HG03342 (cell line): ENCODE results near the gene KRTAP5-6.
"Not testable (repeated sequence)": the region's sequence is repeated elsewhere in the genome, so short reads cannot be mapped to it uniquely, and the experiment has no call there.

Experiments used
- ATAC-seq: cut with Tn5 transposase; IDR thresholded peaks from one replicate; pipeline ENCODE4 v1.9.1; 2021; ENCODE audit warnings: mild to moderate bottlenecking, moderate library complexity; ENCODE audit not compliant: unreplicated experiment

The KRTAP5-6 gene

DNA sequence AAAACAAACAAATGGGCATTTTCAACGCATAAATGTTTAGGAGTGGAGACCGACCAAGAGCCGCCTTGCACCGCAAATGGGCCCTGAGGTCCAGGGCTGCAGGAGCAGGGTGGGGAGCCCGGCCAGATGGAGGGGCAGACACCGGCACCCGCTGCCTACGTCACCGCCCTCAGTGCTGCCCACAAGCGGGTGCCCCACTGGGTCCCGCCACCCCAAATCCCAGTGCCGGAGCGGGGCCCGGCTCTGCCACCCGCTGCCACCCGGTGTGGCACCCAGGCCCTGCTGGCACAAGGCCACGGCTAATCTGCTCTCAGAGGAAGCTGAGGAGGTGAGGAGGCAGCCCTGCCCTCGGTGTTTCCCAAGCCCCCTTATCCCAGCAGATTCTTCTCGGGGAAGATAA, 13.8 kb upstream of the KRTAP5-6 start:
- ATAC-seq: not testable (repeated sequence)

DNA sequence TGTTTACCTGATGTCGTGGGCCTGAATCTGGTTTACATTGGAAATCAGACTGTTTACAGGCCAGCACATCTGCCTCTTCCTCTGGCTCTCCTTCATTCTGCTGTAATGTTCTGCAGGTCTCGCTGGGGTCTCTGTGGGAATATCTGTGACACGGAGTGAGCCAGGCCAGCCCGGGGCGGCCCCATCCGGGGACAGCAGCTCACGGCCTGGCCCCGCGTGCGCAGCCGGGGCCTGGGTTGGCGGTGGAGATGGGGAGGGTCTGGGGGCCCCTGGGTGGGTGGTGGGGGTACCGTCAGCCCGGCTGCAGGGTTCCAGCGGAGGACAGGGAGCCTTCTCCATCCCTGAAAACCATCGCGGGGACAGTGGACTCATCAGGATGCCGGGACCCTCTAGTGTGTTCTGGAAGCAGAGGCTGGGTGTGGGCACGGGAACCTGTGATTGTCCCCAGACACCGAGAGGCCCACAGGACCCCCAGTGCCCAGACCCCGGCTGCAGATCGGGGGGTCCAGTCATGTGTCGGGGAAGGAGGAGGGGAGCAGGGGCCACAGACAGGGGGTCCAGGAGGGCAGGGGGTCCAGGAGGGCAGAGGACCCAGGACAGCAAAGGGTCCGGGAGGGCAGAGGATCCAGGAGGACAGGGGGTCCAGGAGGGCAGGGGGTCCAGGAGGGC, 13.0 kb upstream of the KRTAP5-6 start:
- not testable (repeated sequence) for ATAC-seq

DNA sequence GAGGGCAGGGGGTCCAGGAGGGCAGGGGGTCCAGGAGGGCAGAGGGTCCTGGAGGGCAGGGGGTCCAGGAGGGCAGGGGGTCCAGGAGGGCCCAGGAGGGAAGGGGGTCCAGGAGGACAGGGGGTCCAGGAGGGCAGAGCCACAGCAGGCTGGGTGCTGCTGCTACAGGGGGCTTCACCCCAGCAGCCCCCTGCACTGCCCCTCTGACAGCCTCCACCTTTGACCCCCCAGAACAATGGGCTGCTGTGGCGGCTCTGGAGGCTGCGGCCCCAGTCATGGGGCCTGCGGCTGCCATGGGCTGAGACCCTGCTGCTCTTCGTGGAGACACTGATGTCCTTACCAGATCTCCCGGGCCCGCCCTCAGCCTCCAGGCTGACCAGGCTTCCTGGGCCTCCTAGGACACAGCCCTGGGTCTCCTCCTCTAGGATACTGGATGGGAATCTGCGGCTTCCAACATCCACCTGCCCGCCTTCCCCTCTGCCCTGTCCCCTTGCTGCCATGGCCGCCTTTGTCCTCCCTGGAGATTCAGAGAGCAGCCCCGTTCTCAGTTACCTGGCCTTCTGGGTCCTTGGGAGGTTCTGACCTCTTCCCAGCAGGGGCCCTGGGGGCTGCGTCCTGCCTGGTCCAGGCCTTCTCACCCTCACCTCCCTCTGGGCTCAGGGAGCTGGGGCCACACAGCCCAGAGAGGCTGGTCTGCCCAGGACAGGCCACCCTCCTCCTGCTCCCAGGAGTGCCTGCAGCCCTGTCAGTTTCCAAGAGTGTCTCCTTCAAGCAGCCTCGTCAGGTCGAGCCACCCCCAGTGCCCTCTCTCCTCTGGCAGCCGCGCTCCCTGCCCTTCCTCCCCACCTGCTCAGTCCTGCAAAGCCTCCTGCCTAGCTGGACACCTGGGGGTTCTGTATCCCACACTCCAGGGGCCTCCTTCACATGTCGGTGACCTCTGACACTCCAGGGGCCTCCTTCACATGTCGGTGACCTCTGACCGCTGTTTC, 11.8 kb upstream of the KRTAP5-6 start:
- not testable (repeated sequence) for ATAC-seq

DNA sequence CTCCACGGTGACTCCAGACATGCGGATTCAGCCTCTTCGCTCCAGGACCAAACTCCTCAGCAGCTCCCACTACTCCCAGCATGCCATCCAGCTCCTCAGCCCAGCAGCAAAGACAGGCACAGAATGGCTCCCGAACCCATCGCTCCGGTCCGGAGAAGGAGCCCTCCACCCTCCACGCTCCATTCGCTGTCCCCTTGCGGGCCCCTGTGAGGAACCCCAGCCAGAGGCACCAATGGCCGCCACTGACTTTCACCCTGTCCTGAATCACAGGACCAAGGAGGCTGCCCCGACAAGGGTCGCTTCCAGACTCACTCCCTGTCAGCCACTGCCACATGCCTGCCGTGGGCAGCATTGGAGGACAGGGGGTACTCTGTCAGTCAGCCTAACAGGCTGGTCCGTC, 10.8 kb upstream of the KRTAP5-6 start:
- not testable (repeated sequence) for ATAC-seq

DNA sequence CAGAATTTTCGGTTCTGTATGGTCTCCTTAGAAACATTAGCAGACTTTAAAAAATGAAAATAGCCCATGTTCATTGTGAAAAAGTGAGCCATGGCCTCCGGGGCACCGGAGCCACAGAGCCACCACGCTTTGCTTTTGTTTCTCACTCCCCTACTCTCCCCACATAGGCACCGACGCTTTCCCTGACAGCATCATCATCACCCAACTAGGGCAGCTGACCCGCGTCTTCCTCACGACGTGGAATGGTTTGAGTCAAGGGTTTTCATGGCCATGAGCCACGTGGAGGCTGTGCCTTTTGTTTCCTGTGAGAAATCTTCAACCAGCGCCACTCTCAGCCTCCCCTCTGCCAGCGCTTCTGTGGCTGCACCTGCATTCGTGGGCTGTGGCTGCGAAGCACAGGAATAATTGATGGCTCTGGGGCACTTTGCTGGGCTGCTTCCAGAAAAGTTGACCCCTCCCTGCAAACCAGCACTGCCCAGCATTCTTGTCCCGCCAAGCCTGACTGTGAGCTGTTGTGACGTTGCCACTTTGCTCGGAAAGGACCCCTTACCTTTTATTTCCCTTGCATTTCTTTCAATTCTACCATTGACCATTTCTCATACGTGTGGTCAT, 8.6 kb upstream of the KRTAP5-6 start:
- ATAC-seq: not testable (repeated sequence)

DNA sequence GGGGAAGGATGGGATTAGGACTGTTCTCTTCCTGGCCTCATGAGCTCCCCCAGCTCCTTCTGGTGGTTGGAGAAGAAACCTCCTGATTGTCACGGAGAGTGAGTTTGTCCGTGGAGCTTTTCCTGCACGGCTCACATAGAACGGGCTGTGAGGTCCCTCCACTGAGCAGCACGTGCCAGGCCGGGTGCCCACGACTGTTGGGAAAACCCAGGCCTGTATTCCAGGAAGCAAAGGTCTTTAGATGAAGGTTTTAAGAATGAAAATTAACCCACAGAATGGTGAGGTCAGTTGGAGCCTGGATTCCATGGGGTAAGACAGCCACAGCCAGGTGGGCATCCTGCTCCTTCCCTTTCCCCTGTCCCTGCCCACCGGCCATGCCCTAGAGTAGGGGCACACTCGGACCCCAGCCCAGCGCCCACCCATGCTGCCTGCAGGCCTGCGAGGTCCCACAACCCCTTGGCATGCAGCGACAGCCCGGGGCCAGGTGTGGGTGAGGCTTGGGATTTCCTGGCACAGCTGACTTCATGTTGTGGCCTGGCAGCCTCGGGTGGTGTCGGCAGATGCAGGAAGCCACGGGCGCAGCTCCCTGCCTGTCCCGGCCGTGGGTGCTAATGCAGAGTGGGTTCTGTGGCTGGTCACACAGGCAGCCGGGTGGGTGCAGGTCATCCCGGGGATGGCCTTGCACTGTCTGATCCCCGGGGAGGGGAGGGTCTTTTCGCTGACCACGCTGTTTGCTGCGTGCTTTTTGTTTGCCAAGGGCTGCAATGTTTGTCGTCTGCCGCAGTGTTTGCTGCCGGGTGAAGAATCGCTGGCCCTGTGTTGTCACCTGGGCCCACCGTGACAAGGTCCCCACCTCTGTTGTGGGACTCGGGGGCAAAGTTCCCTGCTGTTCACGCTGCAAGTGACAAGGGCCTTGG, 7.5 kb upstream of the KRTAP5-6 start:
- not testable (repeated sequence) for ATAC-seq

DNA sequence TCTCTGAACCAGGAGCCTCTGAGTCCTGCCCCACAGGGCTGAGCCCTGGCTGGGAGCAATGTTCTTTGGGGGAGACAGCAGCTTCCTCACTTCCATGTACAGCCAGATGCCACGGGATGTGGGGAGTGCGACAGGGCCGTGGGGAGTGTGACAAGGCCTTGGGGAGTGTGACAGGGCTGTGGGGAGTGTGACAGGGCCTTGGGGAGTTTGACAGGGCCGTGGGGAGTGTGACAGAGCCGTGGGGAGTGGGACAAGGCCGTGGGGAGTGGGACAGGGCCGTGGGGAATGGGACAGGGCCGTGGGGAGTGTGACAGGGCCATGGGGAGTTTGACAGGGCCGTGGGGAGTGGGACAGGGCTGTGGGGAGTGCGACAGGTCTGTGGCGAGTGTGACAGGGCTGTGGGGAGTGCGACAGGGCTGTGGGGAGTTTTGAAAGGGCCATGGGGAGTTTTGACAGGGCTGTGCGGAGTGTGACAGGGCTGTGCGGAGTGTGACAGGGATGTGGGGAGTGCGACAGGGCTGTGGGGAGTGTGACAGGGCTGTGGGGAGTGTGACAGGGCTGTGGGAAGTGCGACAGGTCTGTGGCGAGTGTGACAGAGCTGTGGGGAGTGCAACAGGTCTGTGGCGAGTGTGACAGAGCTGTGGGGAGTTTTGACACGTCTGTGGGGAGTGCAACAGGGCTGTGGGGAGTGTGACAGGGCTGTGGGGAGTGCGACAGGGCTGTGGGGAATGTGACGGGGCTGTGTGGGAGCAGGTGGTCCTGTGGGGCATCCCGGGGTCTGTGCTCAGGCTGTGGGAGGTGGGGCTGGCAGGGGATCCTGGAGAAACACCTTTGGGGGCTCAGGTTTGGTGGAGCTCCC, 6.6 kb upstream of the KRTAP5-6 start:
- ATAC-seq: no peak

DNA sequence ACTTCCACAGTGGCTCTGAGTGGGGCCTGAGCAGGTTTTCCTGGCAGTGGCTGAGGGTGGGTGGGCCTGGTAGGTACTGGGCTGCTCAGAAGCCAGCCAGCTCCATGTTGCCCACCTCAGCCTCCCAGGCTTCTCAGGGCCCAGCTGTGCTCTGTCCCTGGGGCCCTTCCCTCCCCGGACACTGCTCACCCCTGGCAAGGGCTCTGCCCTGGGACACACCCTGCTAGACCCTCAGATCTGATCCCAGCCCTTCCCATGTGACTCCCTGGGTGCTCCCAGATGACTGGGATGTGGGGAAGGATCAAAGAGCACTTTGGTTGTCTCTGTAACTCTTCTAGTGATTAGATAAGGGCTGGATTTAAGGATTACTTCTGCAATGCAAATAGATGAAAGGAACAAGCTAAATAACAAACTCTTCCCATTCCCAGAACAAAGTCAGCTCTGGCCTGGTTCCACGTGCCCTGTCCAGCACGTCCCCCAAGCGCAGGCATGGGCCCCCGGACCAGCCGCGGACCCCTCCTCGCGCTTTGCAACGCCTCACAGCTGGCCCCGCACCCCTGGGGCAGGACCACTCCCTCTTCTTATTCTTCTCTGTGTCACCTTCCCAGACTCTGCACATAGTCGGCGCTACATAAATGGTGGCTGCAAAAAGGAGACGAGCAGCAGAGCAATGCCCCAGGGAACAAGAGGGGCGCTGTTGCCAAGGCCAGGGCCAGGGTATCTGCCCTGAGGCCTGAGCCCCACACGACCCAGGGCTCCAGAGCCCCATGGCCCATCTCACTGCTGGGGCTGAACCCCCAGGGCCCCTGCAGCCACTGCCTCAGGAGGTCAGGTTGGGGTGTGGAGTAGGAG, 5.7 kb upstream of the KRTAP5-6 start:
- no peak for ATAC-seq

DNA sequence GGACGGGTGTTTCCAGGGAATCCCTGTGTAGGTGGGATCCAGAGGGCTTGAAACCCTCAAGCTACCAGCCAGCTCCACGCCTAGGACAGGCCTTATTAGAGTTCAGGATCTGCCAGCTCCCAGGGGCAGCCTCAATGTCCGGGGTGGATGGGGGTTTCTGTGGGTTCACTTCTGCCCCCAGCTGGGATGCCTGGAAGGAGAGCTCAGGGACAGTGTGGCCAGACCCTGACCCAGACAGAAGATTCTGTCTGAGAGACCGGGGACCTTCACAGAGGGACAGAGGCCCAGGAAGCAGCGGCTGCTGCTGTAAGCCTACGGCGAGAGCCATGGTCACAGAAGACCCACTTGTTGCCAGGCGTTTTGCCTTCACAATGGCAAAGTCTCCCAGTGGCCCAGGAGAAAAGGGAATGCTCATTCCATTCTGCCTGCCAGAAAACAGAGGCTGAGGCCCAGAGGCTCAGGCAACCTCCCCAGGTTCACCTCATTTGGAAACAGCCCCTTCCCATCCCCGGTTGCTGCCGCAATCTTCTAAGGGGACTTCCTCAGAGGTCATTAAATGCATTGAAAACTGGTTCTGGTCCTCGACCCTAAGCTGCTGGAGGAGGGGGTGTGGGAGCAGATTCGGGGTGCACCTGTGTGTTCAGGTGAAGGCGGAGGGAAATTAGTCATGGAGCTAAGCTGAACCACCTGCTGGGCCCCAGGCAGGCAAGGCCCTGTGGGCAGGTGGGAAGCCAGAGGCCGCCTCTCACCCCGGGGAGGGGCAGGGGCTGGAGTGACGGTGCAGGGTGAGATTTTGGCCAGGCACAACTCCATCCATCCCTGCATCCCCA, 4.9 kb upstream of the KRTAP5-6 start:
- ATAC-seq: no peak

DNA sequence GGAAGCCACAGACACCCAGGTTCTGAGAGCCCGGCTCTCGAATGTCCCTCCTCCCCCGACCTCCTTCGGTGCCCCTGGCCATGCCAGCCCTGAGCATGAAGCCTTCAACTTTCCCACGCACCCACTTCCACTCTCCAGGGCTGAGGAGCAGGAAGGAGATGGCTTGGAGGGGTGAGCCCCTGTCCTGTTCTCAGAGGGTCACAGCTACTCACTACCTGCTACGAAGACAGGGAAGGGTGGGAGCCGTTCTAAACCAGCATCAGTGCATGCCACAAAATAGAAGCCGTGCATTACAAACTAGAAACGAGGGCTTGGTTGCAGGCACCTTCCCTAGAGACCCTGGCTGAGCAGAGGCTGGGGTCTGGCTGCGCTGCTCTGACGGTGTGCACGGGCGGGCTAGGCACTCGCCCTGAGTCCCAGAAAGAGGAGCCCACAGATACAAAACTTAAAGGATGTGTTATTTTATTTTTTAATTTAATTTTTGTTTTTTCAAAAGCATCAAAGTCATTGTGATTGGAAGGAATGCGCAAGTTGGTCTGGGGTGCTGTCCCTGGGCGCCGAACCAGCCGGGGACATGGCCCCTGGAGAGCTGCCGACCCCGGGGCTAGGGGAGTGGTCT, 4.2 kb upstream of the KRTAP5-6 start:
- ATAC-seq: no peak

DNA sequence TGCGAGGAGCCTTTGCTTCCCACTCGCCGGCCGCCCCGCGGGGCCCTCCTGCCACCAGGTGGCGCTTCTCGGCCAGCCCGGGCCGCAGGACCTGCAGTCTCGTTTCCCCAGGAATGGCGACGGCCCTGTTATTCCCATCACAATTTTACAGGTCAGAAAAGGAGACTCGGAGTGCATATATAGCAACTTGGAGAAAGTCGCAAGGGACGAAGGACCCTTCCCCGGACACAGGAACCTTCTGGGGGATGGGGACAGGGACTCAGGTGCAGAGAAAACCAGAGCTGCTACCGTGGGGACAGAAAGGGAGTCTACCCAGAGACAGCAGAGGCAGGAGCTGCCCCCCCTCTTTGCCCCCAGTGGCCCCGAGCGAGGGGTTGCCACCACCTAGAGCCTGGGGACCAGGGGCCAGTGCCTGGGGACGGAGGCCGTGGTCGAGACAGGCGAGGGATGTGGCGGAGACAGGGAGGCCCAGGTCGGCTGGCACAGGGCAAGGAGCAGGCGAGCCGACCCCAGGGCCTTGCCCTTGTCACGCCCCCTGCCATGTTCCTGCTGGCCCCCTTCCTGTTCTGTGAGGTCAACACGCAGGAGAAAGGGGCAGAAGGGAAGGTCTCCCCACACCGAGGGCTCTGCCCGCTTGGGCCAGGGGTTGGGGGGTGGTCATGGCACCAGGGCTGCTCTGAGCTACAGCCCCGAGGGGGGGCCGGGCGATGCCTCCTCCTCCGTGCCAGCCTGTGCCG, 3.5 kb upstream of the KRTAP5-6 start:
- ATAC-seq: no peak

DNA sequence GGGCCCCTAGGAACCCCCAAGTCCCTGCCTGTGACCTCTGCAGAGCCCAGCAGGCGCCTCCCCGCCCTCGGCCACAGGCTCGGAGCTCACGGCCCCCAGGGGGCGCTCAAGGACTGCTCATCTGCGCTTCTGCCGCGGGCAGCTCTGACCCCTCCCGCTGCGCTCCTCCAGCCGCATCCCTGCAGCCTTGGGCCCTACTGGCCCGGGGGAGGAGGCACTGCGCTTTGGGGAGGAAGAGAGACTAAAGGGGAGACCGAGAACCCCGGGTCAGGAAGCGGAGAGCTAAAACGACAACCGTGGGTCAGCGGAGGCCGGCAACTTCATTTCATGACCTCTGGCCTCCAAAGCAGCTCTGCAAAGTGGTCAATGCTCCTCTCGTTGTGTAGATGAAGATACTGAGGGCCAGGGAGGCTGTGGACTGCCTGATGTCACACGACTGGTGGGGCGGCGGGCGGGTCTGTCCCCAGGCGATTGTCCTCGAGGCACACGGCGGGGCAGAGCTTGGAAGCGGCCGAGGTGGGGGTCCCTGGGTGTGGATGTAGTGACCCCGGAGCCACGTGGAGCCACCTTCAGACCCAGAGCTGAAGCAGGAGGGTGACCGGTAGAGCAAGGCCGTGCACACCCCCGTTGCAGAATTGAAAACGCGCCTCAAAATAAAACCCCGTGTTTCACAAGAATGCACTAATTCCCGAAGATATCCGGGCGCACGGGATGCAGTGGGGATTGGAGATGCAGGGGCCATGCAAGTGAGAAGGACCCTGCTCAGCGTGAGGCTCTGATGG, 2.7 kb upstream of the KRTAP5-6 start:
- peak; percentile 56 for ATAC-seq

DNA sequence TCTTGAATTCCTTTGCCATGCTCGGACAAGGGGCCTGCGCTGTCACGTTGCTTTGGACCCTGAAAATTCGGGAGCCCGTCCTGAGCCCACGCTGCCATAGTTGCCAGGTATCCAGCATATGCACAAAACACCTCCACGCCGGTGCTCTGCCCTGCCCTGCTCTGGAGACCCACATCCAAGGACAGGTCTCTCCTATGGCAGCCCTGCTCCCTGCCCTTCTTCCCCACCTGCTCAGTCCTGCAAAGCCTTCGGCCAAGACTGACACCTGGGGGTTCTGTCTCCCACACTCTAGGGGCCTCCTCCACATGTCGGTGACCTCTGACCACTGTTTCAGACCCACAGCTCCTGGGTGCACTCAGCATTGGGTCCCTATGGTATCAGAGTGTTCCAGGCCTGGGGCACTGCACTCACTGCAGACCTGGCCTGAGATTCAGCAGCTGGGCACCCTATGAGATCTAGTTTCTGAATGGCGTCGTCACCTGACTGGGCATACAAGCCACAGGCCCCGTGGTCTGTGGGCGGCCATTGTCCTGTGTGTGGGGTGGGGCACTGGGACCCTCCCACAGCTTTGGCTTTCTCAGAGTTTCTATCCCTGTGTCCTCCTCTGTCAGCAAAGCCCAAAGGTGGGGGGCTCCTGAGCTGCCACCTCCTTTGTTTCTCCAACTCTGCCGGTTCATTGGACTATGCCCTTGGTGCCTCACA, 2.0 kb upstream of the KRTAP5-6 start:
- no peak for ATAC-seq

DNA sequence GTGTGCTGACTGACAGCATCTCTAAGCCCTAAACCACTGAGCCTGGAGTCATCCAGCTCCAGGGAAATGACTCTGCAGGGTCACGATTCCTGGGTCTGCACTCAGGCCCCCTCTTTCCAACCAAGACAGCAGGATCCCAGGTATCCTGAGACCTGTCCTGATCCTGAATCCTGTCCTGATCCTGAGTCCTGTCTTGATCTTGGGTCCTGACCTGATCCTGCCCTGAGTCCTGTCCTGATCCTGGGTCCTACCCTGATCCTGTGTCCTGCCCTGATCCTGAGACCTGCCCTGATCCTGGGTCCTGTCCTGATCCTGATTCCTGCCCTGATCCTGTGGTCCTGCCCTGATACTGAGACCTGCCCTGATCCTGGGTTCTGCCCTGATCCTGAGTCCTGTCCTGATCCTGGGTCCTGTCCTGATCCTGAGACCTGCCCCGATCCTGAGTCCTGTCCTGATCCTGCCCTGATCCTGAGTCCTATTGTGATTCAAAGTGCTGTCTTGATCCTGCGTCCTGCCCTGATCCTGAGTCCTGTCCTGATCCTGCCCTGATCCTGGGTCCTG, 1.4 kb upstream of the KRTAP5-6 start:
- no peak for ATAC-seq

DNA sequence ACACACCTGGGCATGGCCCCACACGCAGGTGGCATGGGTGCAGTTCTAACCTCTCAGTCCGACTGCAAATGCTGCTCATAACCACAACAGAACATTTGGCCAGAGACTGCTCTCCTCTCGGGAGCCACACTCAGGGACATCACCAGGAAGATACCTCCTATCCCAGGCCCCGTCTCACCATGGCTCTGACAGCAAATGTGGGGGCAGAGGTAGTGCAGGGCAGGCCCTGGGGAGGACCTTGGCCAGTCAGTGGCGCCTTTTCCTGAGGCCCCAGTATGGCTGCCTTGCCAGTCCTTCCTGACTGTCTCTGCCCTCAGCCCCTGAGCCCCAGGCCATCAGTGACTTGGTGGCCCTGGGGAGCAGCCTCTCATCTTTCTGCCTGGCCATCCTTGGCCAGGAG, 2.8 kb downstream of the KRTAP5-6 start:
- no peak for ATAC-seq
